ENCODE measurements around the gene PLCH2.

DNA sequence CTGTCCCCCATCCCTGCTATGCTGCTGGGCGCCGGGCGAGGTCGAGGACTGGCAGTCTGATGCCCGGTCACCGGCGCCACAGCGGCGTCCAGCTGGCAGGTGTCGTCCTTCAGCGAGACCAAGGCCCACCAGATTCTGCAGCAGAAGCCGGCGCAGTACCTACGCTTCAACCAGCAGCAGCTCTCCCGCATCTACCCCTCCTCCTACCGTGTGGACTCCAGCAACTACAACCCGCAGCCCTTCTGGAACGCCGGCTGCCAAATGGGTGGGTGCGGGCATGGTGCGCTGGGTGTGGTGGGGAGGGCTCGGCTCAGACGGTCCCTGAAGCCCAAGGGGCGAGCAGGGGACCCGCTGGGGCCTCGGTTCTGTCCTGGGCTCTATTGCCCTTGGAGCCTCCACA, 20.7 kb downstream of the PLCH2 start:
- TF ChIP-seq, protein P1, sequence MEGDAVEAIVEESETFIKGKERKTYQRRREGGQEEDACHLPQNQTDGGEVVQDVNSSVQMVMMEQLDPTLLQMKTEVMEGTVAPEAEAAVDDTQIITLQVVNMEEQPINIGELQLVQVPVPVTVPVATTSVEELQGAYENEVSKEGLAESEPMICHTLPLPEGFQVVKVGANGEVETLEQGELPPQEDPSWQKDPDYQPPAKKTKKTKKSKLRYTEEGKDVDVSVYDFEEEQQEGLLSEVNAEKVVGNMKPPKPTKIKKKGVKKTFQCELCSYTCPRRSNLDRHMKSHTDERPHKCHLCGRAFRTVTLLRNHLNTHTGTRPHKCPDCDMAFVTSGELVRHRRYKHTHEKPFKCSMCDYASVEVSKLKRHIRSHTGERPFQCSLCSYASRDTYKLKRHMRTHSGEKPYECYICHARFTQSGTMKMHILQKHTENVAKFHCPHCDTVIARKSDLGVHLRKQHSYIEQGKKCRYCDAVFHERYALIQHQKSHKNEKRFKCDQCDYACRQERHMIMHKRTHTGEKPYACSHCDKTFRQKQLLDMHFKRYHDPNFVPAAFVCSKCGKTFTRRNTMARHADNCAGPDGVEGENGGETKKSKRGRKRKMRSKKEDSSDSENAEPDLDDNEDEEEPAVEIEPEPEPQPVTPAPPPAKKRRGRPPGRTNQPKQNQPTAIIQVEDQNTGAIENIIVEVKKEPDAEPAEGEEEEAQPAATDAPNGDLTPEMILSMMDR (IDR thresholded peaks at IDR 0.05): no peak
- TF ChIP-seq, protein P2, sequence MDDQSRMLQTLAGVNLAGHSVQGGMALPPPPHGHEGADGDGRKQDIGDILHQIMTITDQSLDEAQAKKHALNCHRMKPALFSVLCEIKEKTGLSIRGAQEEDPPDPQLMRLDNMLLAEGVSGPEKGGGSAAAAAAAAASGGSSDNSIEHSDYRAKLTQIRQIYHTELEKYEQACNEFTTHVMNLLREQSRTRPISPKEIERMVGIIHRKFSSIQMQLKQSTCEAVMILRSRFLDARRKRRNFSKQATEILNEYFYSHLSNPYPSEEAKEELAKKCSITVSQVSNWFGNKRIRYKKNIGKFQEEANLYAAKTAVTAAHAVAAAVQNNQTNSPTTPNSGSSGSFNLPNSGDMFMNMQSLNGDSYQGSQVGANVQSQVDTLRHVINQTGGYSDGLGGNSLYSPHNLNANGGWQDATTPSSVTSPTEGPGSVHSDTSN (IDR thresholded peaks at IDR 0.05): no peak
- TF ChIP-seq, protein P3, sequence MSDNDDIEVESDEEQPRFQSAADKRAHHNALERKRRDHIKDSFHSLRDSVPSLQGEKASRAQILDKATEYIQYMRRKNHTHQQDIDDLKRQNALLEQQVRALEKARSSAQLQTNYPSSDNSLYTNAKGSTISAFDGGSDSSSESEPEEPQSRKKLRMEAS (IDR thresholded peaks at IDR 0.05; ENCODE audit: low read depth): no peak
- TF ChIP-seq TCF12 (IDR thresholded peaks at IDR 0.05): no peak
